DMS114 treated with DMSO at 0.1 percent for 48 hours (cell line): ENCODE data around the gene F8A1.
"Not testable (repeated sequence)": the region's sequence is repeated elsewhere in the genome, so short reads cannot be mapped to it uniquely, and the experiment has no call there.

Experiments
- DNase-seq: peaks from one replicate; lab custom pipeline; 2025; ENCODE audit not compliant: unreplicated experiment; lab: John Stamatoyannopoulos, UW

The F8A1 gene

DNA sequence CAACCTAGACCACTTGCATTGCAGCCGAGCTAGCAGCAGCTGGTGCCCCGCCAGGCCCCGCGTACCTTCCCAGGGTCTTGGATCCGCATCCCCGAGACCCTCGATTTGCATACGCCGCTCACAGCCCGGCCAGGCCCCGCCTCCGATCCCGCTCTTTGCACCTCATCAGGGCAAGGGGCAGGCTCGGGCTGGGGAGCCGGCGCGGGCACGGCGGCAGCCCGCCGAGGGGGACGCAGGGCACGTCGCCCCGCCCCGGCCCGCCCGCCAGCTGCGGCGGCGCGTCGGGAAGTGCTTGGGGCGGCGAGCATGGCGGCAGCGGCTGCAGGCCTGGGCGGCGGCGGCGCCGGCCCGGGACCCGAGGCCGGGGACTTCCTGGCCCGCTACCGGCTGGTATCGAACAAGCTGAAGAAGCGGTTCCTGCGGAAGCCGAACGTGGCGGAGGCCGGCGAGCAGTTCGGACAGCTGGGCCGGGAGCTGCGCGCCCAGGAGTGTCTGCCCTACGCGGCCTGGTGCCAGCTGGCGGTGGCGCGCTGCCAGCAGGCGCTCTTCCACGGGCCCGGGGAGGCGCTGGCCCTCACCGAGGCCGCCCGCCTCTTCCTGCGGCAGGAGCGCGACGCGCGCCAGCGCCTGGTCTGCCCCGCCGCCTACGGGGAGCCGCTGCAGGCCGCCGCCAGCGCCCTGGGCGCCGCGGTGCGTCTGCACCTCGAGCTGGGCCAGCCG lies at the start of gene F8A1:
TSS of gene F8A1 (plus strand) at position 287 of the 720 bp plus-strand sequence. CDS start at position 307, 20 bp downstream.
- not testable (repeated sequence) for DNase-seq

DNA sequence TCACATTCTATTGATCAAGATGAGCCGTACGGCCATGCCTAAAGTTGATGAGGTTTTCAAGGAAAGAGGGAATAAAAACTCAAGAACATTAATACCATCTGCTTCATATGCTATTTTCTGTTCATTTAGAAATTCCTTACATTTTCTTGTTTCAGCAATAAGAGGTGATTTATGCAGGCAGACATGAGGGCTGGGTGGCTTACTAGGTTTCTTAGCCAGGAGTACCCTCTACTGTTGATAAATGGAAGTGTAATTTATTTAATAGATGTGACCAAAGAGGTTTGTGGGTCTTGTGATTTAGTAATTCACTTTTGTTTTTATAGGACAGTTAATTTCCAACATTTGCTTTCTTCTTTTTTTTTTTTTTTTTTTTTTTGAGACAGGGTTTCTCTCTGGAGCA lies 45.3 kb upstream of the F8A1 start:
- peak; percentile 0 for DNase-seq

DNA sequence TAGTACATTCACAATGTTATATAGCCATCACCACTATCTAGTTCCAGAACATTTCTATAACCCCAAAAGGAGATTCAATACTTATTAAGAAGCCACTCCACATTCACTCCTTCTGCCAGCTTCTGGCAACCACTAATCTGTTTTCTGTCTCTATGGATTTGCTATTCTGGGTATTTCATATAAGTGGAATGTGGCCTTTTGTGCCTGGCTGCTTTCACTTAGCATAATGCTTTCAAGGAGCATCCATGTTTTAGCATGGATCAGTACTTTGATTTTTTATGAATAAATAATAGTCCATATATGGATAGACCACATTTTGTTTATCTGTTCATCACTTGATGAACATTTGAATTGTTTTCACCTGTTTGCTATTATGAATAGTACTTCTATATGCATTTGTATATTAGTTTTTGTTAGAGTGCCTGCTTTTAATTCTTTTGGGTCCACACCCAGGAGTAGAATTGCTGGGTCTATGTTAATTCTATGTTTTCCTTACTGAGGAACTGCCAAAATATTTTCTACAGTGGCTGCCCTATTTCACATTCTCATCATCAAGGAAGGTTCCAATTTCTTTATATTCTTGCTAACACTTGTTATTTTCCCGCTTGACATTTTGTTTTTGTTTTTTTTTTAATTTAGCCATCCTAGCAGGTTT lies 35.1 kb upstream of the F8A1 start:
- no peak for DNase-seq

DNA sequence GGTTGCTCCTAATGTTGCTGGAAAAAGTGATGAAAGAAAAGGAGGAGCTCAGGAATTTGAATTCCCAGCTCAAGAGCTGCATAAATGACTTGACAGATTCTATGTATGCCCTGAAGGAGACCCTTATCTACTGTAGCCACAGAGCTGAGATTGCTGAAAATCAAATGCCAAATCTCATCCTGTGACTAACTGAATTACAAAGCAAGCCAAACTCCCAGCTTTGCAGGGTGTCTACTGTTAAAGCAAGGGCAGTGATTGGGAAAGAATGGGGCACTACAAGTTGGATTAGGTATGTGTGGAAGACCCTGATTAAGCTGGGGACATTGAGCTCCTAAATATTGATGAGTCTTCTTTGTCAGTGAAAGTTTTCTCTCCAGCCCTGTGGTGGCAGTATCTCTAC lies 30.9 kb upstream of the F8A1 start:
- no peak for DNase-seq

DNA sequence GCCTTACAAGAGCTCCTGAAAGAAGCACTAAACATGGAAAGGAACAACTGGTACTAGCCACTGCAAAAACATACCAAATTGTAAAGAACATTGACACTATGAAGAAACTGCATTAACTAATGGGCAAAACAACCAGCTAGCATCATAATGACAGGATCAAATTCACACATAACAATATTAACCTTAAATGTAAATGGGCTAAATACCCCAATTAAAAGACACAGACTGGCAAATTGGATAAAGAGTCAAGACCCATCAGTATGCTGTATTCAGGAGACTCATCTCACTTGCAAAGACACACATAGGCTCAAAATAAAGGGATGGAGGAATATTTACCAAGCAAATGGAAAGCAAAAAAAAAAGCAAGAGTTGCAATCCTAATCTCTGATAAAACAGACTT lies 17.6 kb upstream of the F8A1 start:
- DNase-seq, result not testable (repeated sequence)

DNA sequence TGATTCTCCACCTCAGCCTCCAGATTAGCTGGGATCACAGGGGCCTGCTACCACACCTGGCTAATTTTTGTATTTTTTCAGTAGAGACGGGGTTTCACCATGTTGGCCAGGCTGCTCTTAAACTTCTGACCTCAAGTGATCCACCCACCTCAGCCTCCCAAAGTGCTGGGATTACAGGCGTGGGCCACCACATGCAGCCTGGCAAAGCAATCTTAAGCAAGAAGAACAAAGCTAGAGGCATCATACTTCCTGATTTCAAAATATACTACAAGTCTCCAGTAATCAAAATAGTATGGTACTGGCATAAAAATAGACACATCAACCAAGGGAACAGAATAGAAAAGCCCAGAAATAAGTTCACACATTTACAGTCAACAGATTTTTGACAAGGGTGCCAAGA lies 12.8 kb upstream of the F8A1 start:
- DNase-seq, result no peak

DNA sequence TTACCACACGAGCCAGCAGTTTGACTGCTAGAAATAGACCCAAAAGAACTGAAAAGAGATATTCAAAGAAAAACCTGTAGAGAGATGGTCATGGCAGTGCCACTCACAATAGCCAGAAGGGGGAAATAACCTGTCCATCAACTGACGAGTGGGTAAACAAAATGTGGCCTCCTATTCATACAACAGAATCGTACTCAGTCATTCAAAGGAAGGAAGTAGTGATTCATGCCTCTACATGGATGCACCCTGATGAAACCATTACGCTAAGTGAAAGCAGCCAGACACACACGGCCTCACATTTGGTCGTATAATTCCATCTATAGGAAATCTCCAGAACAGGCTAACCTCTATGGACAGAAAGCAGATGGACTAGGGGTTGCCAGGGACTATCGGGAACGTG lies 2.1 kb upstream of the F8A1 start:
- DNase-seq, result not testable (repeated sequence)

DNA sequence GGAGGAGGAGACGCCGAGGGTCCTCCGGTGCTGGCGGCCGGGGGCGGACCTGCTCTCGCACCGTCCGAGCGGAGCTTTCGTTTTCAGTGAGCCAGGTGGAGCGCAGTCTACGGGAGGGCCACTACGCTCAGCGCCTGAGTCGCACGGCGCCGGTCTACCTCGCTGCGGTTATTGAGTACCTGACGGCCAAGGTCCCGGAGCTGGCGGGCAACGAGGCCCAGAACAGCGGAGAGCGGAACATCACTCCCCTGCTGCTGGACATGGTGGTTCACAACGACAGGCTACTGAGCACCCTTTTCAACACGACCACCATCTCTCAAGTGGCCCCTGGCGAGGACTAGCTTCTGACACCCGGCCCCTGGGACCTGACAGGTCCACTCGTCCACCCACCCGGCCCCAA lies 1.1 kb upstream of the F8A1 start:
- not testable (repeated sequence) for DNase-seq

DNA sequence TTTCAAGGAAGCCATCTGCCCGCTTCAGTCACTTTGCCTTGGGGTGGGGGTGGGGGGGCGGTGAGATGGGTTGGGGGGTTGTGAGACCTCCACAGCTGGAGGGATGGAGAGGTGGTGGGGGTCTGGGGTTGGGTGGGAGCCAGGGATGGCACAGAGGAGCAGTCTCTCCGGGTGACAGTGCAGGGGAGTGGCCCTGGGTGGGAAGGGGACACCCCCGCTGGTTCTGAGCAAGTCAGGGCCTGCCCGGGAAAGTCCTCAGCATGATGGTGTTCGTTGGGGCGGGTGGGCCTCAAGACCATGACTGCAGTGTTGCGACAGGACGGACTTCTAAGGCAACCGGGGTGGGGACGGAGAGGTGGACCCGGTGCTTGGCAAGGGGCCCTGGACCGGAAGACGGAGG lies 606 bp upstream of the F8A1 start:
- DNase-seq, result not testable (repeated sequence)

DNA sequence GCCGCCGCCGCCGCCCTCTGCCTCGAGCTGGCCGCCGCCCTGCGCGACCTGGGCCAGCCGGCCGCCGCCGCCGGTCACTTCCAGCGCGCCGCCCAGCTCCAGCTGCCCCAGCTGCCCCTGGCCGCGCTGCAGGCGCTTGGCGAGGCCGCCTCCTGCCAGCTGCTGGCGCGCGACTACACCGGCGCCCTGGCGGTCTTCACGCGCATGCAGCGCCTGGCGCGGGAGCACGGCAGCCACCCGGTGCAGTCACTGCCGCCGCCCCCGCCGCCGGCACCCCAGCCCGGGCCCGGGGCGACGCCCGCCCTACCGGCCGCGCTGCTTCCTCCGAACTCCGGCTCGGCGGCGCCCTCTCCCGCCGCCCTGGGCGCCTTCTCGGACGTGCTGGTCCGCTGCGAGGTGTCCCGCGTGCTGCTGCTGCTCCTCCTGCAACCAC lies 650 bp downstream of the F8A1 start:
- DNase-seq, result not testable (repeated sequence)

DNA sequence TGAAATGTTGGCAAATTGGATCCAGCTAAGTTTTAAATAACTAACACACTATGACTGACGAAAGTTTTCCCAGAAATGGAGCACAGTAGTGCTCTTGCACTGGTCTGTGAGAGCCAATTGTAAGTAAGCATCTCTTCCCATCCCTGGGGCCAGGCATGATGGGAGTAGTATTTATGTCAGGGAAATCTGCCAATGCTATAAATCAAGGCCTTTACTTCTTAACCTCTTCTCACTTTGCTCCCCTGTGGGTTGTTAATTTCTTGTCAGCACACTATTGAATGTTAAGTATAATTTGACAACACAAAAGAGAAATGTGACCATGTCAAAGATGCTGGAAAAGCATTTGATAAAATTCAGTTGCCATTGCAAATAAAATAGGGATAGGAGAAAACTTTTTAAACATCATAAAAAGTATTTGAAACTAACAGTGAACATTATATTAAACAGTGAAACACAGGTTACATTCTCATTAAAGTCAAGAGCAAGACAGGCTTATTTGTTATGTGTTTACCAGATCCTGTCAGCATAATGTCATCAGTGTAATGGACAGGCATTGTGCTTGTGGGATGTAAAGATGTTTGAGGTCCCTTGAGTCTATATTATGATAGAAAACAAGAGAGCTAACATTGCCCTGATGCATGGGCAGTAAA lies 5.0 kb downstream of the F8A1 start:
- no peak for DNase-seq

DNA sequence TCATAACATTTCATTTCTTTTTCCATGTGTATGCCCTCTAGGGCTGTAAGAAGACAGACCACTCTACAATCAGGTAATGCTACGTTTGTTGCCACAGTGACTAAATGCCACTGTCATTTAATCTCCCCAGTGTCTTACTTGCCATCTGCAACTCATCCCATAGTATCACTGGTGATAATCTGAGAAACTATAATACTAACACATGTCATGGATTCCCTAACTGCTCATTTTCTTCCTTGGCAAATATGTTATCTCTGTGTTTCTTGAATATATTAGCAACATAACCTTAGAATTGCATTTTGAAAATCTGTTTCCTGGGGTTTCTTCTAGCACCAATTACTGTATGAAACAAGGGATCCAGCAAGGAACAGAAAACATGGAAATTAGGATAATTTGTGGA lies 6.1 kb downstream of the F8A1 start:
- no peak for DNase-seq

DNA sequence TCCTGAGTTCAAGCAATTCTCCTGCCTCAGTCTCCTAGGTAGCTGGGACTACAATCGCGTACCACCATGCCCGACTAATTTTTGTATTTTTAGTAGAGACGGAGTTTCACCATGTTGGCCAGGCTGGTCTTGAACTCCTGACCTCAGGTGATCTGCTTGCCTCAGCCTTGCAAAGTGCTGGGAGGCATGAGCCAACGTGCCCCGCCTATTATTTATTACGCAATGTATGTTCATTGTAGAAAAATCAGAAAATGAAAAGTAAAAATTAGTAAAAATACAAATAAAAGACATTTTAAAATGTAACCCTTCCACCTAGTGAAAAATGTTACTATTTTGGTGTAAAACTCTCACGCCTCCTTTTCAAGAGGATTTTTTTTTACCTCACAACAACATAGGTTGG lies 14.2 kb downstream of the F8A1 start:
- DNase-seq, result no peak

DNA sequence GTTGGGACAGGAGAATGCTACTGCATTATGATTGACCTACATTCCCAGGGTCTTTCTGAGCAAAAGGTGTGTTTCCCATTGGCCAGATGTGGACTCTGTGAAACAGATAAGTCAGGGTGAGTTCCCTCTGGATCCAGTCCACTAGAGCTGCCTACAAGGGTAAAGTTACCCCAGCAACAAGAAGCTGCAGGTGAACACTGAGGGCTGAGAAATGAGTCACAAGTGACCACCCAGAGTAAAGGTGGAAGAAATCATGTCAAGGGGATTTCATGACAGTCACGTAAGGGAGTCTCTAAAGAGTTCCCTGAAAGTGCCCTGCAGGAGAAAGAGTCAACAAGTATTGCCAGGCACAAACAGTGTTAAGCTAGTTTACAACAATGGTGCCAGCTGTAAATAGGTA lies 16.3 kb downstream of the F8A1 start:
- DNase-seq, result no peak

DNA sequence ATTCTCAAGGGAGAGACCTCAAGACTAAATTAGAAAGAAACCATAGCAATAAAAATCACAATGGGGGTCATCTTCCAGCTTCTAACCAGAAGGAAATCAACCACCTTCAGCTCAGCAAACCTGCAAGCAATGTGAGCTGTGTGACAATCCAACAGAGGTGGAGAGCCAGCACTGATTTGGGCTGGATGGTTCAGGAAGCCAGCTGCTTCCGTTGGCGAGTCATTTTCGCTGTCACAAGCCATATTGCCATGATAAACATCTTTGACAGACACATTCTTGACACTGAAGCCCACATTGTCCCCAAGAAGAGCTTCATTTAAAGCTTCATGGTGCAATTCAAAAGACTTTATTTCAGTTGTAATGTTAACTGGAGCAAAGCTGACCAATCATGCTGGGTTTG lies 22.7 kb downstream of the F8A1 start:
- DNase-seq, result no peak

DNA sequence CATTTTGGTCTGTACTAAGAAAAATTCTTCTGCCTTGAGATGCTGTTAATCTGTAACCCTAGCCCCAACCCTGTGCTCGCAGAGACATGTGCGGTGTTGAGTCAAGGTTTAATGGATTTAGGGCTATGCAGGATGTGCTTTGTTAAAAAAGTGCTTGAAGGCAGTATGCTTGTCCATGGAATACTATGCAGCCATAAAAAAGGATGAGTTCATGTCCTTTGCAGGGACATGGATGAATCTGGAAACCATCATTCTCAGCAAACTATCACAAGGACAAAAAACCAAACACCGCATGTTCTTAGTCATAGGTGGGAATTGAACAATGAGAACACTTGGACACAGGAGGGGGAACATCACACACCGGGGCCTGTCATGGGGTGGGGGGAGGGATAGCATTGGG lies 23.9 kb downstream of the F8A1 start:
- DNase-seq, result not testable (repeated sequence)

DNA sequence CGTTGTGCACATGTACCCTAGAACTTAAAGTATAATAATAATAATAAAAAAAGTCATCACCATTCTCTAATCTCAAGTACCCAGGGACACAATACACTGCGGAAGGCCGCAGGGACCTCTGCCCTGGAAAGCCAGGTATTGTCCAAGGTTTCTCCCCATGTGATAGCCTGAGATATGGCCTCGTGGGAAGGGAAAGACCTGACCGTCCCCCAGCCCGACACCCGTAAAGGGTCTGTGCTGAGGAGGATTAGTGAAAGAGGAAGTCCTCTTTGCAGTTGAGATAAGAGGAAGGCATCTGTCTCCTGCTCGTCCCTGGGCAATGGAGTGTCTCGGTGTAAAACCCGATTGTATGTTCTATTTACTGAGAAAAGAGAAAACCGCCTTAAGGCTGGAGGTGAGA lies 24.4 kb downstream of the F8A1 start:
- DNase-seq, result not testable (repeated sequence)

DNA sequence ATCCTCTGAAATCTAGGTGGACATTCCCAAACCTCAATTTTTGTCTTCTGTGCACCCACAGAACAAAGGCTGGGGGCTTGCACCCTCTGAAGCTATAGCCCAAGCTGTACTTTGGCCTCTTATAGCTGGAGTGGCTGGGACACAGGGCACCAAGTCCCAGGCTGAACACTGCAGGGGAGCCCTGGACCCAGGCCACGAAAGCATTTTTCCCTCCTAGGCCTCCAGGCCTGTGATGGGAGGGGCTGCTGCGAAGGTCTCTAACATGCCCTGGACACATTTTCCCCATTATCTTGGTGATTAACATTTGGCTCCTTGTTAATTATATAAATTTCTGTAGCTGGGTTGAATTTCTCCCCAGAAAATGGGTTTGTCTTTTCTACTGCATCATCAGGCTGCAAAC lies 27.9 kb downstream of the F8A1 start:
- no peak for DNase-seq

DNA sequence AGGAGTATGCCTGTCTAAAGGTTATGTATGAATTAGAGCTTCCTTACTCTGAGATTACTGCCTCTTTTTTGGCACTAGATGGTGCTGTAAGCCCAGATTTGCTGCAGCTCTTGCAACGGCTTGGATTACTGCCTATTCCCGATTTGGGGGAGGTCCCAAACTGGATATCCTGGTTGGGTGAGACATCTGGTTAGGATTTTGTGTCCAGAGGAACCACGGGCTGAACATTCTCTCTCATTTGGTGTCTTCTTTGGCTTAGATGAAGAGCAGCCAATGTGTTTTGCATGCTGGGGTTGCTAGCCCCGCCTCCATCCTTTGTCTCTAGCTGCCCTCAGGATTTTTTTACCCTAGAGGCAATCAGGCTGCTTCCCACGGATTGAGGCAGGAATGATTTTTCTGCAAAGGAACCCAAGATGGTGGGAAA lies 31.9 kb downstream of the F8A1 start:
- DNase-seq, result peak; percentile 58

DNA sequence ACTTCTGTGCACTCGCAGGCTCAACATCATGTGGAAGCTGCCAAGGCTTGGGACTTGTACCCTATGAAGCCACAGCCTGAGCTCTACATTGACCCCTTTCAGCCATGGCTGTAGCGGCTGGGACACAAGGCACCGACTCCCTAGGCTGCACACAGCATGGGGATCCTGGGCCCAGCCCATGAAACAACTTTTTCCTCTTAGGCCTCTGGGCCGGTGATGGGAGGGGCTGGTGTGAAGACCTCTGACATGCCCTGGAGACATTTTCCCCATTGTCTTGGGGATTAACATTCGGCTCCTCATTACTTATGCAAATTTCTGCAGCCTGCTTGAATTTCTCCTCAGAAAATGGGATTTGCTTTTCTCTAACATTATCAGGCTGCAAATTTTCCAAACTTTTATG lies 38.6 kb downstream of the F8A1 start:
- DNase-seq, result not testable (repeated sequence)
